ENCODE data around the gene NUP153.
"Not testable (repeated sequence)": the region's sequence is repeated elsewhere in the genome, so short reads cannot be mapped to it uniquely, and the experiment has no call there.

DNA sequence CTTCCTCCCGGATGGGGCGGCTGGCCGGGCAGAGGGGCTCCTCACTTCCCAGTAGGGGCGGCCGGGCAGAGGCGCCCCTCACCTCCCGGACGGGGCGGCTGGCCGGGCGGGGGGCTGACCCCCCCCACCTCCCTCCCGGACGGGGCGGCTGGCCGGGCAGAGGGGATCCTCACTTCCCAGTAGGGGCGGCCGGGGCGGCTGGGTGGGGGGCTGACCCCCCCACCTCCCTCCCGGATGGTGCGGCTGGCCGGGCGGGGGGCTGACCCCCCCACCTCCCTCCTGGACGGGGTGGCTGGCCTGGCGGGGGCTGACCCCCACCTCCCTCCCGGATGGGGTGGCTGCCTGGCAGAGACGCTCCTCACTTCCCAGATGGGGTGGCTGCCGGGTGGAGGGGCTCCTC, 28.6 kb upstream of the NUP153 start:
- TF ChIP-seq CTCF (IDR thresholded peaks at IDR 0.05; ENCODE audit: insufficient read depth, low read length); POLR2AphosphoS5 (IDR thresholded peaks at IDR 0.05; ENCODE audit: low read depth); GABPA (IDR thresholded peaks at IDR 0.05; ENCODE audit: low read depth); REST (IDR thresholded peaks at IDR 0.05; ENCODE audit: insufficient replicate concordance, low read depth): not testable (repeated sequence)
